Activated CD4-positive, CD25-positive, alpha-beta regulatory T cell treated with anti-CD3 and anti-CD28 coated beads, Interleukin-2, amount 50 U/mL, for 16 hours (primary cell): ENCODE results near the gene AHI1.

Experiments used
- DNase-seq: peaks from one replicate; pipeline ENCODE4 v3.0.0-alpha.2; 2020; ENCODE audit warnings: low read depth, low spot score

AHI1 gene

DNA sequence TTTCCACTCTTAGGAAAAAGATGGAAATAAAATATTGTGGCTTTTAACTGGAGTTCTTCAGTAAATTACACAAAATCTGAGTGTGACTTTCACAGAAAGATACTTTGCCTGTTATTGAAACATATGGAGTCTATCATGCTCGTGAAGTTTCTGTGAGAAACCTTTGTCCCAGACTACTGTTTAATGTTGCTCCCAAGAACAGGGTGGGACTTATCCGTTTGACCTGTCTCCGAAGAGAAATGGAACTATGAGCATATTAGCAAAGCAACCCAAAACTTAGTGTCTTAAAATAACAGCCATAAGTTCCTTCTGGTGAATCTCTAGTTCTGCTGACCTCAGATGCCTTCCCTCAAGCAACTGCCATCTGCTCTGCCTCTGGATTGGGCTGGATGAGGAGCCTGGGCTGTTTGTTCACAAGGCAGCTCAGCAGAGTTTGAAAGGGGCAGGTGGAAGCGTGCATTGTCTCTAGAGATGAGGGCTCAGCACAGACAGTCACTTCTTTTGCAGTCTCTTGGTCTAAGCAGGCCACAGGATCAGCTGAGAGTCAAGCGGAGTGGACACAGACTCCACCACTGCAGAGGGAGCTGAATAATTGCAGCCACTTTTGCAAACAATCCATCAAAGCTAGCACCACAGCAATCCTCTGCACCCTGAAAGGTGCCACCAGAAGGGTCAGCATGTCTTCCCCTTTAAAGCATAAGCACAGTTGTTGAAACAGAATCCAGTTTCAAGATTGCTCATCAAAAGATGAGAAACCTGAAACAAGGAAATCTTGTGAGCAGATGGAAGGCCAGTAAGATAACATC, 263.7 kb downstream of the AHI1 start:
- DNase-seq: no peak
